HG02884 (cell line): ENCODE results near the gene LAMC1.

Experiments
- ATAC-seq: cut with Tn5 transposase; IDR thresholded peaks from one replicate; pipeline ENCODE4 v1.9.1; 2021; ENCODE audit warnings: mild to moderate bottlenecking, moderate library complexity; ENCODE audit not compliant: unreplicated experiment

Gene LAMC1

GRCh38 chr1:183075861-183076260 lies 52.6 kb downstream of the LAMC1 start:
- no peak for ATAC-seq

DNA sequence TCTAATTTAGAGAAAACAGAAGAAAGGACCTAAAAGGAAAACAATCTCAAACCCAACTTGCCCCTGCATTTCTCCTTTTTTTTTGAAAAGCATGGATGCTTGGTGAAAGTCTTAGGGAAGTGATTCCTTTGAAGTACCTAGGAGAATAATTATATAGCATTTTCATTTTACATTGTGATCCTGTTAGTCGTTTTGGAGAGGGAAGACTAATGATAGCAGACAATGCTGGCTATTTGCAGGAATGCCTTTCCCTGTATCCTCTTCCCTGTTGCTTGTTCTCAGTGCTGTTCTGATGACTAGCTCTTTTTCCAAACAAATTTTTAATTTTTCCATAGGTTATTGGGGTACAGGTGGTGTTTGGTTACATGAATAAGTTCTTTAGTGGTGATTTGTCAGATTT lies 53.9 kb downstream of the LAMC1 start:
- ATAC-seq: no peak

GRCh38 chr1:183079712-183080388 lies 56.6 kb downstream of the LAMC1 start:
- ATAC-seq: no peak

GRCh38 chr1:183080406-183080805 lies 57.2 kb downstream of the LAMC1 start:
- ATAC-seq: no peak

DNA sequence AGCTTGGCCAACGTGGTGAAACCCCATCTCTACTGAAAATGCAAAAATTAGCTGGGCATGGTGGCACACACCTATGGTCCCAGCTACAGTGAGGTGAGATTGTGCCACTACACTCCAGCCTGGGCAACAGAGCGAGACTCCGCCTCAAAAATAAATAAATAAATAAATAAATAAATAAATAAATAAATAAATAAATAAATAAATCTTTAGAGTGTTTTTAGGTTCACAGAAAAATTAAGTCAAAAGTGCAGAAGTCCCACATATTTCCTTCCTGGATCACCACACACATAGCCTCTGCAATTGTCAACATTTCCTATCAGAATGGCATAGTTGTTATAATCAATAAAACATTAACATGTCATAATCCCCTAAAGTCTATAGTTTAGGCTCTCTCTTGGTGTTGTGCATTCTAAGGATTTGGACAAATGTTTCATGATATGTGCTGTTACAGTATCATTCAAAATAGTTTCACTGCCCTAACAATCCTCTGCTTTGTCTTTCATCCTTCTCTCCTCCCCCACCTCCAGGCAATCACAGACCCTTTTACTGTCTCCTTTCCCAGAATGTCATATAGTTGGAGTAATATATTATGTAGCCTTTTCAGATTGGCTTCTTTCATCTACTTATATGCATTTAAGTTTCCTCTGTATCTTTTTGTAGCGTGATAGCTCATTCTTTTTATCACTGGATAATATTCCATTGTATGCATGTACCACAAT lies 58.3 kb downstream of the LAMC1 start:
- ATAC-seq: no peak

DNA sequence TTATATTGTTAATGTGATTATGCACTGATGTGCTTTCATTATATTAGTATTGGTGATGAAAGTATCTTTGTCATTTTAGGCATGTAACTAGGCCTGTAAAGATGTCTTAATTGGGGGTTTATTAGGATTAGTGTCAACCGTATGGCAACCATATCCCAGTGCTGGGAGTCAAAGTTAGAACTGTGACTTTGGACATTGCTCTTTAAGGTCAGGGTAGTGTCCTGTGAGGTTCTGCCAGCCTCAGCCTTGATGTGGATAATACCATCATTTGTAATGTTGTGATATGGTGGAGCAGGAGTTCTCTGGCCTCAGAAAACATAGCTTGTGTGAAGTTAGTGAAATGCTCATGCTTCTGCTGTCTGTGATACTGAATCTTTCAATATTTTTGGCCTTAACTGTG lies 59.4 kb downstream of the LAMC1 start:
- ATAC-seq: no peak

DNA sequence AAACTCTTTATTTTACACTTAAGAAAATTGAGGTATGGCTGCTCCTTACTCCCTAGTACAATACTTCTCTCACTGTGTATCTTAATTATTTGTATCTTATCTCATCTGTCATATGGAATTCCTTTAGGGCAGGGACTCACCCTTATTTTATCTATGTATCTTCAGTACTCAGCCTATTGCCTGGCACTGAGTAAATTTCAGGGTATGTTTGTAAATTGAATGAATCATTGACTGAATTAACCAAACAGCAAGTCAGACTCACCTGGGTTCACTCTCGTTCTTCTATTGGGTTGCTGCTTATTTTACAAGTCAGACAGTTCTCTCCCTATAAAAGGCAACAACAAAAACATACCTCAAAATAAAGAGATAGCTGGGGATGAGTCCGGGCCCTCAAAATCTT lies 63.8 kb downstream of the LAMC1 start:
- ATAC-seq: no peak

- no peak for ATAC-seq
Observed at GRCh38 chr1:183089025-183089639, 65.9 kb downstream of the LAMC1 start.

GRCh38 chr1:183090391-183091006 lies 67.3 kb downstream of the LAMC1 start:
- no peak for ATAC-seq

- no peak for ATAC-seq
Observed at GRCh38 chr1:183091181-183091580, 68.0 kb downstream of the LAMC1 start.

DNA sequence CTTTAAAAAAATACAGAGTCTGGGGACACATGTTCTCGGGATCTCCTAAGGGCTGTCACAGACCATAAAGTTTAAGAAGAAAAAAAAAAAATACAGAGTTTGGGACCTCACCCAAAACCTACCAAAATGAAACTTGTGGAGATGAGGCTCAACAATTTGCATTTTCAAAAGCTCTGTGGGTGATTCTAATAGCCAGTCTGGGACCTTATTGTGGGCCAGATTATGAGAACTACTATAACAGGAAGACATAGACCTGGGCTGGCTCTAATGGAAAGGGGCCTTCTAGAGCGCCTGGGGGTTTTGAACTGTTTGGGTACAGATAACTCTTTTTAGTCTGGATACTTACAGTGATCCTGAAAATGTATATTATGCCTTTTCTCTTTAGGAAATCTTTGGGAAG lies 69.1 kb downstream of the LAMC1 start:
- no peak for ATAC-seq

DNA sequence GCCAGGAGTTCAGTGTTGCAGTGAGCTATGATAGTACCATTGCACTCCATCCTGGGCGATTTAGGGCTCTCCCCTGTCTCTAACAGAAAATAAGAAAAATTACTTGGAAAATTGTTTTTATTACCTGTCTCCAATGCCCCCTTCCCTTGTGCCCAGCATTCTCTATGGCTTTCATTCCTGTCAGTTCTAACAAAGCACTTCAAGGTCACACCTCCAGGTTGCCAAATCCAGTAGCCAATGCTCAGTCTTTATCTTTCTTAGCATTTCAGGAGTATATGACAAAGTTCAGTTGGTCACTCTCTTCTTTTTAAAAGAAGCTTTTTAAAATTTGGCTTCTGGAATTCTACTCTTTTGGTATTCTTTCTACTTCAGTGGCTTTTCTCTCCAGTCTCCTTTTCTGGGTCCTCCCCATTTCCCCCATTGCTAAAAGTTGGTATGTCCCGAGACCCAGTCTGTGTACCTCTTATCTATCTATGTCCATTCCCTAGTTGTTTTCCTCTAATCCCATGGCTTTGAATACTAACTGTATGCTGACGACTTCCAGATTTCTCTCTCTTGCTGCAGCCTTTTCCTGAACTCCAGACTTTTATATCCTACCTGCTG lies 69.9 kb downstream of the LAMC1 start:
- no peak for ATAC-seq

DNA sequence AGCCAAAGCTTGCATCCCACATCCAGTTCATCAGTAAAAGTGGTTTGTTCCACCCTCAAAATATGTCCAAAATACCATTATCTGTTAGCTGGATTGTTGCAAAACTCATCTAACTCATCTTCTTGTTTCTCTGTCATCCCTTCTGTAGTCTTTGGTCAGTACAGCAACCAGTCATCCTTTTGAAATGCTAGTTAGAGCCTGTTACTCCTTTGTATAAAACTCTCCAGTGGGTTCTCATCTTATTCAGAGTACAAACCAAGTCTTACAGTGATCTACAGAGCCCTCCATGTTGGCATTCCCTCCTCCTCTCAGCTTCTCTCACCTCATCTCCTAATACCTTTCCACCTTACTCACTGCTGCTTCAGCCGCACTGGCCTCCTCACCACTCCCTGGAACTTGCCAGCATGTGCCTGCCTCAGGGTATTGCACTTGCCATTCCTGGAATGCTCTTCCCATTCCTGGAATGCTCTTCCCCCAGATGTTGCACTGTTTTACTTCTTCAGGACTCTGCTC lies 70.6 kb downstream of the LAMC1 start:
- ATAC-seq: no peak

DNA sequence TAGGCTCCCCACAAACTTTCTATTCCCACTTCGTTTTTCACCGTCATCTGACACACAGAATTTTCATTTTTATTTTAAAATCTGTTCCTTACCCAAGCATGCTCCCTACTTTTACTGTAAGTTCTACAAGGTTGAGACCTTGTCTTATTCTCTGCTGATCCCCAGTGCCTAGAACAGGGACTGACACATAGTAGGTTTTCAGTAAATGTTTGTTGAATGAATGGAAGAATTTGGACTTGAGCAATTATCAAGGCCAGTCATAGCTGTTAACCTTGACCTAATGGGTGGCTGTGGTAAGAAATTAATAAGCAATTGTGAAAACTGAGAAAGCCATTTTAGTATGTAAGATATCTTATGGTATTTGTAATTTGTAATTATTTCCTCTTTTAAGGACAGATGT lies 71.1 kb downstream of the LAMC1 start:
- ATAC-seq: no peak

DNA sequence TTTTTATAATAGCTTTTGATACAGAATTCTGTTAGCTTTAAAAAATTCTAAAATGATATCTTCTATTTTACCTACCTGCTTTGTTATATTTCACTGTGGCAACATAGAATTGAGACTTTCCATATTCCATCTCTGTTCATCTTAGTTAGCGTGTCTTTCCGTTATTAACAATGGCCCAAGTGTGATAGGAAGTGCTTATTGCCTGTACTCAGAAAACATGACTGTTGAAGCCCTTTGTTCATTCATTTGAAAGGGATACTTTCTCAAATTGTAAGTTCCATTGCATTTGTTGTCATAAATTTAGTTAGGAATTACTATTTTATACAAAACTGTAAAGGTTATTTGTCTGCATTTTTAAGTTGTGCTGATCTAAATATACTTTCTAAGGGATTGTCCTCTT lies 73.1 kb downstream of the LAMC1 start:
- ATAC-seq: no peak

DNA sequence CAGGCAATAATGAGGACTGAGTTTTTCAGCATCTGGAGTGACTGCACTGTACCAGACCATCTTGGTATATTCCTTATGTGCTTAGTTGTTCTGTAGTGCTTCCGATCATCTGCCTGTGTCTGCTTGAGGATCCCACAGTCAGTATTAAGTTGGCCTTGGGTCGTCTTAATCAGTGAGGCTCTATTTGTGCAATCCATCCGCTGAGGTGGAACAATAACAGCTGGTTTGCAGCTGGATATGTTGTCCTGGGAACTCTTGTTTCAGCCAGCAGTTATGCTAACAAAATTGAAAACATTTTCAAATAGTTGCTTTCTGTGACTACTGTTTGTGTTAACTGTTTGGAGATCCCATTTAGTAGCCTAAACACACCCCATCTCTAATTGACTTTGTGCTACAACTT lies 73.7 kb downstream of the LAMC1 start:
- no peak for ATAC-seq

DNA sequence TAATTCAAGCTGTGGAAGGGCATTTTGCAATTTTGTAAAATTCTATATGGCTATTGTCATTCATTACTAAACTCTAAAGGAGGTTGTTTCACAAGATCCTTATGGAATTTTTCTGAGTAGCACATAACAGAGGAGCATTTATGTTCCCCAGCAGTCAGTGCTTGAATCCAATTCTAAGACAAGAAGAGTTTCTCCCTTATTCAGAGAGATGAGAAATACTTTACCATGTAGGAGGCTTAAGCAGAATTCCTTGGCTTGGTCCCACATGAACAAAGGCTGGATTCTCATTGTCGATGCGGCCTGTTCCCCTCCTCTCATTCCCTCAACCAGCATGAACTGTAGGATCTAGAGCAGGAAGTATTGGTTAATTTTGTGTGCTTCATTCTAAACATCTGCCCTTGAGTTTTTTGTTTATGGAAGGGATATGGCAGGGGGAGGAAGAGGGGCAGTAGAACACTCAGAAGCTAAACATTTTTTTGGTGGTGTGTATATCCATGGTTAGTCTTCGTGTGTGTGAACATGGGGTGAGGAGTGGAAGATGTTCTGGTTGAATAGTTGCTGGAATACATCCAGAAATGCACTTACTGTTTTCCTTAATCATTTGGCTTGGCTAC lies 74.3 kb downstream of the LAMC1 start:
- no peak for ATAC-seq

GRCh38 chr1:183098317-183098716 lies 75.1 kb downstream of the LAMC1 start:
- no peak for ATAC-seq

GRCh38 chr1:183100361-183100974 lies 77.2 kb downstream of the LAMC1 start:
- ATAC-seq: no peak

- no peak for ATAC-seq
Observed at GRCh38 chr1:183101081-183101480, 77.9 kb downstream of the LAMC1 start.
